Femur (tissue), 1 donor: Measurements from ENCODE around the gene GARIN5A.
"Not testable (repeated sequence)": the region's sequence is repeated elsewhere in the genome, so short reads cannot be mapped to it uniquely, and the experiment has no call there.

Source experiments
- DNase-seq: peaks from one replicate; pipeline ENCODE4 v3.0.0-alpha.2; 2017

The GARIN5A gene

DNA sequence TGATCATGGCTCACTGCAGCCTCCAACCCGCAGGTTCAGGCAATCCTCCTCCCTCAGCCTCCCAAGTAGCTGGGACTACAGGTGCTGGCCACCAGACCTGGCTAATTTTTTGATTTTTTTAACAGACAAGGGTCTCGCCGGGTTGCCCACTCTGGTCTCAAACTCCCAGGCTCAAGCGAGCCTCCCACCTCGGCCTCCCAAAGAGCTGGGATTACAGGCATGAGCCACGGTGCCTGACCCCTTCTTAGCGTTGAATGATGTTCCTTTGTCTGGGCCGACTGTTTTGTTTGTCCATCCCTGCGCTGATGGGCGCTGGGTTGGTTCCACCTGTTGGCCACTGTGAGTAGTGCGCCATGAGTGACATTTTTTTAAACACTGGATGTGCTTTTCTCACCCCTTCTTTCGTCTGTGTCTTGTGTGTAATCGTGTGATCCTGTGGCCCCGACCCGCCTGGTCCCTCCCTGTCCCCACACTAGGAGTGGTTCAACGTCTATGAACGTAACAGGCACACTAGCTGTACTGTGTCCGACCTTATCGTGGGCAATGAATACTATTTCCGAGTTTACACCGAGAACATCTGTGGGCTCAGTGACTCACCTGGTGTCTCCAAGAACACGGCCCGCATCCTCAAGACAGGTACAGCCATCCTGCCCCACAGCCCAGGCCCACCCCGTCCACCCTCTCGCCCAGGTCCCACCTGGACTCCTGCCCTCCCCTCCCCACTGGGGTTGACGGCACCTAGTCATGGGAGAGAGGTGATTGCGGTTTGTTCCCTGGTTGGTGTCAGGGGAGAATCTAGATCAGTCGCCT is 15.4 kb downstream of the GARIN5A start:
- DNase-seq, result peak; percentile 74

DNA sequence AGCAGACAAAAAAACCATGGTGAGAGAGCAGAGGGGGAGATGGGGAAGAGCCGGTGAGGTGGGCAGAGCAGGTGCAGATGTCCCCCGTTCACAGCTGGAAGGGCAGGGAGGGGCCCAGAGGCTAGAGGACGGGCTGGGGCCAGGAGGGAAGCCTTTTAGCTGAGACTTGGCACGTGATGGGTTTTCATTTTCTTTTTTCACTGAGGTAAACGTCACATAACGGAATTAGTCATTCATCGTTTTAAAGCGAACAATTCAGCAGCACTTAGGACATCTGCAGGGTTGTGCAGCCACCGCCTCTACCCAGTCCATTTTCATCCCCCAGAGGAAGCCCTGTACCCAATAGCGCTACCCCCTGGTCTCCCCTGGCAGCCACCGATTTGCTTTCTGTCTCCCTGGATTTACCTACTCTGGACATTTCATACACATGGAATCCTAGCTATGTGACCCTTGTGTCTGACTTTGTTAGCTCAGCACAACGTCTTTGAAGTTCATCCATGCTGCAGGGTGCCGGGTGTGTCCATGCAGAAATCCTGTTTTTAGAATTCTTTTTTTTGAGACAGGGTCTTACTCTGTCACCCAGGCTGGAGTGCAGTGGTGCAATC is 16.4 kb downstream of the GARIN5A start:
- DNase-seq, result no peak

DNA sequence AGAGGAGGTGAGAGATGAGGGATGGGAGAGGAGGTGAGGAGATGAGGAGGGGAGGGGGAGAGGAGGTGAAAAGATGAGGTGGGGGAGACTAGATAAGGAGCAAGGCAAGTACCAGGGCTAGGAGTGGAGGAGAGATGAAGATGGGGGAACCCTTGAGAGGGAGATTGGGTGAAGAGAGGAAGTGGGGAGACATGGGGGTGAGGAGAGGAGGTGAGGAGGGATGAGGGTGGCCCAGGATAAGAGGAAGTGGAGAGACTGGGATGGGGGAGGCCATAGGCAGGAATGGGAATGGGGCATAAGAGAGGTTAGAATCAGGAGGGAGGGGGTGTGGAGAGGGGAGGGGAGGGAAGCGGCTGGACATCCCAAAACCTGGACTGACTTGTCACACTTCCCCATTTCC is 17.0 kb downstream of the GARIN5A start:
- no peak for DNase-seq

DNA sequence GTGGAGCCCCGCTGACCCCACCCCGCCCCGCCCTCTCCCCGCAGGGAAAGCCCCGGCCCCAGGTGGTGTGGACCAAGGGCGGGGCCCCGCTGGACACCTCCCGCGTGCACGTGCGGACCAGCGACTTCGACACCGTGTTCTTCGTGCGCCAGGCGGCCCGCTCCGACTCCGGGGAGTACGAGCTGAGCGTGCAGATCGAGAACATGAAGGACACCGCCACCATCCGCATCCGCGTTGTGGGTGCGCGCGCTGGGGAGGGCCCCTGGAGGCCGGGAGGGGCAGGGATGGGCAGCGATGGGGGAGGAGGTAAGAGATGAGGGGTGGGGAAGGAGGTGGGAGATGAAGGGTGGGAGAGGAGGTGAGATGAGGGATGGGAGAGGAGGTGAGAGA is 17.6 kb downstream of the GARIN5A start:
- DNase-seq, result no peak

DNA sequence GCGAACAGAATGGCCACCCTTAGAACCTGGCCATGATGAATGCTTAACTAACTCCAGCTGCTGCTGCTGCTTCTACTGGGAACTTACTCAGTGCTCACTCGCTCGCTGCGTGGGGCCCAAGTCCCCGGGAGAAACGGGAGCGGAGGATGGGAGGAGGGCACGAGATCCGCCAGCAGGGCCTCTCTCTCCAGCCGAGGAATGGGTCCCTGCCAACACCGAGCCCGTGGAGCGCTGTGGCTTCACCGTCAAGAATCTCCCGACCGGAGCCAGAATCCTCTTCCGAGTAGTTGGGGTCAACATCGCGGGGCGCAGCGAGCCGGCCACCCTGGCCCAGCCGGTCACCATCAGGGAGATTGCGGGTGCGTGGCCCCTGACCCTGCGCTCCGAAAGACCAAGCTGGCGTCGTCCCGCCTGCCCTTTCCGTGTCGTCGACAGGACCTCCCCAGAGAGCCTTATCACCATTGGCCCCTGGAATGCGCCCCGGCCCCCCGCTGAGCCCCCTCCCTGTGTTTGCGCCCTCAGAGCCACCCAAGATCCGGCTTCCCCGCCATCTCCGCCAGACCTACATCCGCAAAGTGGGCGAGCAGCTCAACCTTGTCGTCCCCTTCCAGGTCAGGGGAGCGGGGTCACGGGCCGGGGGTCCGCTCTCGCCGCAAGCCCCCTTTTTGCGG is 18.1 kb downstream of the GARIN5A start:
- DNase-seq, result no peak

DNA sequence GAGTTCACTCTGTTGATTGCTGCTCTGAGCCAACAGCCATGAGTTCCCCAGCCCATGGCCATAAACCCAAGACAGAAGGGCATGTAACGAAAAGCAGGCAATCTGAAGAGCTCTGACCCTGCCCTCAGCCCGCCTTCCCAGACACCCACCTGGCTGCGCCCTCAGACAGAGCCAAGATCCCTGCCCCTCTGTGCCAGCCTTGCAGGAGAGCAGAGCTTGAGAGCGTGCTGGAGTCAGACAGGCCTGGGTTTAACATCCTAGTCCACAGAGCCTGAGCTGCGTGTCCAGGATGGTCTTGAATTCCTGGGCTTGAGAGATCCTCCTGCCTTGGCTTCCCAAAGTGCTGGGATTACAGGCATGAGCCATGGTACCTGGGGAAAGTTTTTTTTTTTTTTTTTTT is 19.3 kb downstream of the GARIN5A start:
- no peak for DNase-seq

DNA sequence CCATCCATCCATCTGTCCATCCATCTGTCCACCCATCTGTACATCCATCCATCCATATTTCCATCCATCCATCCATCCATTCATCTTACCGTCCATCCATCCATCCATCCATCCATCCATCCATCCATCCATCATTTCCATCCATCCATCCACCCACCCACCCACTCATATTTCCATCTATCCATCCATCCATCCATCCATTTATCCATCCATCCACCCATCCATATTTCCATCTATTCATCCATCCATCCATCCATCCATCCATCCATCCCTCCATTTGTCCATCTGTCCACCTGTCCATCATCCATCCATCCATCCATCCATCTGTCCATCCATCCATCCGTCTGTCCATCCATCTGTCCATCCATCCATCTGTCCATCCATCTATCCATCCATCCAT is 20.7 kb downstream of the GARIN5A start:
- no peak for DNase-seq

DNA sequence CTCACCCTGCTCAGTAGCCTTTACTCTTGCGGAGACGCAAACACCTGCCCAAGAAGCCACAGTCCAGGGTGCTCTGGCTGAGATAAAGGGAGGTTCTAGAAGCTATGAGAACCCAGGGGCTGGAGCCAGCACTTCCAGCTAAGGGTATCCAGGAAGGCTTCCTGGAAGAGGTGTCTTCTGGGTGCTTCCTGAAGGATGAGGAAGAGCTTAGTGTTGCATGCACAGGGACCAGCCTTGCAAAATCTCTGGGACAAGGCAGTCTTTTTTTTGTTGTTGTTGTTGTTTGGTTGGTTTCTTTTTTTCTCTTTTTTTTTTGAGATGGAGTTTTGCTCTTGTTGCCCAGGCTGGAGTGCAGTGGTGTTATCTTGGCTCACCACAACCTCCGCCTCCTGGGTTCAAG is 23.4 kb downstream of the GARIN5A start:
- no peak for DNase-seq

DNA sequence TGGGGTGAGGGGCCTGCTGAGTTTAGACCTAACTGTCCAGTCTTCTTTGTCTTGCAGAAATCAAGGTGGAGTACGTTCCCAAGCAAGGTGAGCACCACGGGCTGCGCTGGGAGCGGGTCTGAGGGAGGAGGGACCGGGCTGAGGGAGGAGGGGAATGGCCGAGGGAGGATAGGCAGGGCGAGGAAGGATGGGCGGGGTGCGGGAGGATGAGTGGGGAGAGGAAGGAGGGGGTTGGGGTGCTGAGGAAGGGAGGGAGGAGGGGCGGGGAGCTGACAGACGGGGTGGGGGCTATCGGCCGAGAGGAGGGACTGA is 25.5 kb downstream of the GARIN5A start:
- DNase-seq, result no peak

DNA sequence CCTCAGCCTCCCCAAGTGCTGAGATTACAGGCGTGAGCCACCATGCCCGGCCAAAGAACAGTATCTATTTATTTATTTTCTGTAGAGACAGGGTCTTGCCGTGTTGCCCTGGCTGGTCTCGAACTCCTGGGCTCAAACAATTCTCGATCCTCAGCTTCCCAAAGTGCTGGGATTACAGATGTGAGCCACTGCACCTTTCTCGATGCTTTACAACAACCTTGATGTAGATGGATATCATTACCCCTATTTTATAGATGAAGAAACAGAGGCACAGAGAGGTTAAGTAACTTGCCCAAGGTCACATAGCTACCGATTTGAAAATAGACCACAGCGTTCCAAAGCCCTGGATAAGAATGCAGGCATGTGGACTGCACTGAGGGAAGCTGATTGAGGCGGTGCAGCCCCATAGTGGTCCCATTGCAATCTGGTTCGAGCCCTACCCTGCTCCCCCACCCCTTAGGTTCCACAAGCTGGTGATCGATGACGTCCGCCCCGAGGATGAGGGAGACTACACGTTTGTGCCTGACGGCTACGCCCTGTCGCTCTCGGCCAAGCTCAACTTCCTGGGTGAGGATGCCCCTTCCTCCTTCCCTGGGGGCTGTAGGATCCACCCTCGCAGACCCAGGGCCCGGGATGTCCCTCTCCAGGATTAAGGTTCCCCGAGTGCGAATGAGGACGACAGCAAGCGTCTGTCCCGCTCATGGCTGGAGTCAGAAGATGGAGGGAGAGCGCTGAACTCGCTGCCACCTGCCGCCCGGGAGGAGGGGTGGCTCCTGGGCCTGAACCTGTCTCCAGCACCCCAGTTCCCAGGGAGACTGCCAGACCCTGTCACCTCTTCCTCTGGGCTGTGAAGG is 26.1 kb downstream of the GARIN5A start:
- no peak for DNase-seq

DNA sequence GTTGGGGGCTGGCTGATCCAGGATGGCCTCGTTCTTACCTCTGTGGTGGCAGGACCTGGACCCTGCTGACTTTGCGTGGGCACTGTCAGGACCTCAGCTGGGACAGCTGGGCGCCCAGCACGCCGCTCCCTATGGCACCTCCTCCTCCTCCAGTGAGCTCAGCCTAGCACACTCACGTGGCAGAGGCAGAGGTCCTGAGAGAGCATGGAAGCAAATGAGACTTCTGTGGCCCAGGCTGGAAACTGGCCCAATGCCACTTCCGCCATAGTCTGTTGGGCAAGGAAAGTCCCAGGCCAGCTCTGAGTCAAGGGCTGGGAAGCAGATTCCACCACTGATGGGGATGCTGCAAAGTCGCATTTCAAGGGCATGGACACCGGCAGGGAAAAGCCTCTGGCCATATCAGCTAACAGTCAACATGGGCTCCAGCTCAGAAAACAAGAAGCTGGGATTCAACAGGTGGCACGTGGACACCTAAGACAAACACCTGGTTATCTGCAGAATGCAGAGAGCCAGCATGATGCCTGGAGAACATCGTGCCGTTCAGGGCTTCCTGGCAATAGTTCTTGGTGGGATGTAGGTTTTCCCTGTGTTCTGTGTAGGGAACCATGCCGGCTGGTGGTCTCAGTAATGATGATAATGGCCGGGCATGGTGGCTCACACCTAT is 27.3 kb downstream of the GARIN5A start:
- DNase-seq, result no peak

DNA sequence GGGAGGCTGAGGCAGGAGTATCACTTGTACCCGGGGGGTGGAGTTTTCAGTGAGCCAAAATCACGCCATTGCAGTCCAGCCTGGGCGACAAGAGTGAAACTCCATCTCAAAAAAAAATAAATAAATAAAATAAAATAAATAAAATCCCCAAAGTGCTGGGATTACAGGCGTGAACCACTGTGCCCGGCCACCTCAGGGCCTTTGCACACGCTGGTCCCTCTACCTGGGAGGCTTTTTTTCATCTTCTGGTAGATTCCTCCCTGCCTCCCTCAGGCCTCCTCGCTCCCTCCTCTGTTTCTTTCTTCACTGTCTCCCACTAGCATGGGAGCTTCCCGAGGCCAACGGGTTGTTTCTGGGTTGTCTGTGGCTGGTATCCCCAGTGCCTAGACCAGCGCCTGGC is 28.9 kb downstream of the GARIN5A start:
- DNase-seq, result no peak

DNA sequence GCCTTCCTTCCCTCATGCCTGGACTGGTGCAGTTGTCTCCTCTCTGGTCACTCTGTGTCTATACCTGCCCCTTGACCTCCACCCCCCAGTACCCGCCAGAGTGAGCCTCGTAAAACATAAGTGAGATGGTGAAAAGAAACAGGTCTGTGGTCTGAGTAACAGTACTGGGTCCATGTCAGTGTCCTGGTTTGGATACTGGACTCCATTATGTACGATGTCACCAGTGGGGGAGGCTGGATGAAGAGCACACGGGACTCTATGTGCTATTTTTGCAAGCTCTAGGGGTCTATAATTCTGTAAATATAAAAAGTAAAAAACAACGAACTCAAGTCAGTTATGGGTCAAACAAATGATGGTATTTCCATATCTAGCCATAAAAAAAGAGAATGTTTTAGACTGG is 29.6 kb downstream of the GARIN5A start:
- DNase-seq, result no peak

DNA sequence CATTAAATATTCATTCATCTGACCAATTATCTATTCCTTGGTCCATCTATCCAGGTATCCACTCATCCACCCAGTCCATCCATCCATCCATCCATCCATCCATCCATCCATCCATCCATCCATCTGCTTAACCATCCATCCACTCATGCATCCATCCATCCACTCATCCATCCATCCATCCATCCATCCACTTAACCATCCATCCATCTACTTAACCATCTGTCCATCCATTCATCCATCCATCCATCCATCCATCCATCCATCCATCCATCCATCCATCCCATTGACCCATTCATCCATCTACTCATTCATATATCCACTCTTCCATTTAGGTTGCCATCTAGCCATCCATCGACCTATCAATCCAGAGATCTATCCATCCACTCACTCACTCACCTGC is 32.6 kb downstream of the GARIN5A start:
- DNase-seq, result no peak

DNA sequence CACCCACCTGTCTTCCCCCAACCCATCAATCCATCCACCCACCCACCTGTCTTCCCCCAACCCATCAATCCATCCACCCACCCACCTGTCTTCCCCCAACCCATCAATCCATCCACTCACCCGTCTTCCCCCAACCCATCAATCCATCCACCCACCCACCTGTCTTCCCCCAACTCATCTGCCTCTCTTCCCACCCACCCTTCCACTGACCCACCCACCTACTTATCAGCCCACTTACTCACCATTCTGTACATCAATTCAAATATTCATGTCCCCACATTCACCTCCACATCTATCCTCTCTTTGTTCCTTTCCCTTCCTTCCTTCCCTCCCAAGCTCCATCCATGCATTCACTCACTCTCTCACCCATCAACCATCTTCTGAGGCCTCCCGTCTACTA is 37.5 kb downstream of the GARIN5A start:
- DNase-seq, result not testable (repeated sequence)

DNA sequence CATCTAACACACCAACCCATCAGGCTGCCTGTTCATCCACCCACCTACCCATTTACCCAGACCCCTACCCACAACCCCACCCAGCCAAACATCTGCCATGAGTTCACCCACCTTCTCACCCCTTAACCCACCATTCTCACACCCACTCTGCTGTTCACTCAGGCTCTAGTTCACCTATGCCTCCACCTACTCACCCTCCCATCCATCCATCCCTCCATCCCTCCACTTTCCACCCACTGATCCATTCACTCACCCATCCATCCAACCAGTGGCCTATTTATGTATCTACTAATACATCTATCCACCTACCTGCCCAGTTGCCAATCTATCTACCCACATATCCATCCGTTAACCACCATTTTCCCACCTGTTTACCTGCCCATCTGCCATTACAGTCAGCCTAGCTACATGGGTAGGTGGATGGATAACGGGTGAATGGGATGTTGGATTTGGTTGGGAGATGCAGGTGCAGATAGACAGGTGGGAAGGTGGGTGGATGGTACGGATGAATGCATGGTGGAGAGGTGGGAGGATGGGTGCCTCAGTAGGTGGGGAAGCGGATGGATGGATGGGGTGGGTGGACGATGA is 38.7 kb downstream of the GARIN5A start:
- DNase-seq, result no peak

DNA sequence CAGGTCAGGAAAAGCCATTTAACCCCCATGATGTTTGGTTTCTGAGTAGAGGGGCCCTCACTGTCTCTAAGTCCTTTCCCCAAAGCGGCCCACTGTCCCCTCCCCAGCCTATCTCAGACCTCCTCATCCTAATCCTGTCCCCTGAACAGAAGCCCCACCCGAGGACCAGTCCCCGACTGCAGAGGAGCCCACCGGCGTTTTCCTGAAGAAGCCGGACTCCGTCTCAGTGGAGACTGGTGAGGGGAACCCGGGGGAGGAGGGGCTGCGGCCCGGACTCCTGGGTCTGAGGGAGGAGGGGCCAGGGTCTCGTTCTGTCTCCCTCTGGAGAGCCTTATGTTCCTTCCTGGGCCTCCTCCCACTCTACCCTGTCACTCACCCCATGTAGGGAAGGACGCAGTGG is 41.0 kb downstream of the GARIN5A start:
- no peak for DNase-seq

DNA sequence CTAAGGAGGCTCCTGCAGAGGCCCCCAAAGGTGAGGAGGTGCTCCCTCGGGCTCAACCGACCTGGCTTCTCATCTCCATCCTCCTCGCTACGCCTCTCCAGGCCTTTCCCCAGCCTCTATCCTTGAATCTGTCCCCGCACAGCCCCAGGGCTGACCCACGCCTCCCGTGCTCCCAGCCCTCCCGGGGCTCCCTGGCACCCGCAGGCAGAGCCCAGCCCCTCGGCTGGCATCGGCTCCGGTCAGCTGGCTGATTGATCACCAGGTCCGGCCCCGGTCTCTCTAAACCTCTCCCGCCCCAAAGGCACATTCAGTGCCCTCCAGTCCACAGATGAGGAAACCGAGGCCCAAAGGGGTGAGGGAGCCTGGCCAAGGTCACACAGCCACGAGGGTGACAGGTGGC is 41.4 kb downstream of the GARIN5A start:
- DNase-seq, result no peak

DNA sequence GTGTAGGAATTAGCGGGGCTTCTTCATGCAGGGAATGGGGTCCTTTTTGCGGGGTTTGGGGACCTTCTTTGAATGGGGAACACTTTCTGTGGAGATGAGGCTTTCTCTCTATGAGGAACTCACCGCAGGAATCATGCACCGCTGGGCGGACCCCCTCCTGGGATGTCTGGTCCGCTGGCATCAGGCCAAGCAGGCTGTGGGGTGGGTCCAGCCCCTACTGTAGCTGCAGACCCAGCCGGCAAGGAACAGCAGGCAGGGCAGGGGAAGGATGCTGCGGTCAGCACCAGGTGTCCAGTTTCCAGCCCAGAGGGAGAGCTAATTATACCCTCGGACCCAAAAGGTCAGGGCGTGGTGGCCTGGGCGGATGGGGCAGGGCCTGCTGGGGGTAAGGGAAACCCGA is 42.1 kb downstream of the GARIN5A start:
- peak; percentile 52 for DNase-seq

DNA sequence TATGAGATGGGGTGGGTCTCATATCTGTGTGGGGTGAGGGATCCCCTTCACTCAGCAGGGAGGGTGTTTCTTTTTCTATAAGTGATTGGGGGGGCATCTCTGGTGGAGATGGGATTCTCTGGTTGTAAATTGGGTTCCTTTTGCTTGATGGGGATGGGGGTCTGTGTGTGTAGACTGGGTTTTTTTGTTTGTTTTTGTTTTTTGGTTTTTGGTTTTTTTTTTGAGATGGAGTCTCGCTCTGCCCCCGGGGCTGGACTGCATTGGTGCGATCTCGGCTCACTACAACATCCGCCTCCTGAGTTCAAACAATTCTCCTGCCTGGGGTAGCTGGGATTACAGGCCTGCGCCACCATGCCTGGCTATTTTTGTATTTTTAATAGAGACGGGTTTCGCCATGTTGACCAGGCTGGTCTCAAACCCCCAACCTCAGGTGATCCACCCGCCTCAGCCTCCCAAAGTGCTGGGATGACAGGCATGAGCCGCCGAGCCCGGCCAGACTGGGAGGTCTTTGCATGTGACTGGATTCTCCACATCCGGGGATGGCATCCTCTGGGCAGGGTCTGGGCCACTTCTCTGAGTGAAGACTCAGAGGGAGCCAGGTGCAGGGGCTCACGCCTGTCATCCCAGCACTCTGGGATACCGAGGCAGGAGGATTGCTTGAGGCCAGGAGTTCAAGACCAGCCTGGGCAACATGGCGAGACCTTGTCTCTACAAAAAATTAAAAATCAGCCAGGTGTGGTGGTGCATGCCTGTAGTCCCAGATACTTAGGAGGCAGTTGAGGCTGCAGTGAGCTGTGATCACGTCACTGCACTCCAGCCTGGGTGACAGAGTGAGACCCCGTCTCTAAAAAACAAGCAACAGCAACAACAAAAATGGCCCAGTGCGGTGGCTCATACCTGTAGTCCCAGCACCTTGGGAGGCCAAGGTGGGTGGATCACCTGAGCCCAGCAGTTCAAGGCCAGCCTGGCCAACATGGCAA is 43.2 kb downstream of the GARIN5A start:
- DNase-seq, result no peak
